Activated CD4-positive, alpha-beta memory T cell treated with anti-CD3 and anti-CD28 coated beads for 36 hours (primary cell): ENCODE results near the gene PDCL3. TPM values are rescaled to one million over a fixed set of nuclear protein-coding genes. Genes with fewer than 3 reads are reported as not detected.

ENCODE experiments used
- CTCF ChIA-PET: fragments of 350-600 bp; sonication (Branson Sonifier 250); formaldehyde crosslinking; loops from one replicate; lab custom pipeline; 2021; ENCODE audit warnings: antibody characterized with exemption, inconsistent platforms; lab: Charles Lee
- POLR2A ChIA-PET: fragments of 350-600 bp; sonication (Branson Sonifier 250); formaldehyde crosslinking; loops from one replicate; lab custom pipeline; 2021; ENCODE audit warnings: antibody characterized with exemption; lab: Charles Lee
- DNase-seq: peaks from one replicate; pipeline ENCODE4 v3.0.0-alpha.2; 2020
- H3K27ac Mint-ChIP-seq: one replicate; pipeline ENCODE4 v1.8.0; 2021; ENCODE audit warnings: mixed read lengths
- H3K27me3 Mint-ChIP-seq: one replicate; pipeline ENCODE4 v1.8.0; 2021; ENCODE audit warnings: mixed read lengths
- H3K36me3 Mint-ChIP-seq: one replicate; pipeline ENCODE4 v1.8.0; 2021; ENCODE audit warnings: mixed read lengths
- H3K4me1 Mint-ChIP-seq: one replicate; pipeline ENCODE4 v1.8.0; 2021; ENCODE audit warnings: low read depth, mixed read lengths
- H3K4me3 Mint-ChIP-seq: one replicate; pipeline ENCODE4 v1.8.0; 2021; ENCODE audit warnings: mild to moderate bottlenecking, mixed read lengths
- H3K9me3 Mint-ChIP-seq: one replicate; pipeline ENCODE4 v1.8.0; 2021; ENCODE audit warnings: mixed read lengths
- intact Hi-C: fragments of 100-400 bp; cut with micrococcal nuclease; formaldehyde crosslinking; loops from one replicate; pipeline ENCODE4 v1.15.1; 2023
- total RNA-seq, 2 experiments: library from RNA; stranded (reverse); gene quantifications; one replicate each; pipeline ENCODE4 v1.2.3, GENCODE V29; 2021

Gene PDCL3
- total RNA-seq, 2 experiments from 2014 or later, result 45.9 to 47.7 TPM

- Mint-ChIP-seq H3K27me3 (no peaks in the 10 kb centered on the region), H3K4me3 (no peak overlapping the region), H3K36me3 (no peaks in the 10 kb centered on the region), H3K4me1 (peaks cover 5% of the 10 kb centered on the region), H3K9me3 (no peaks in the 10 kb centered on the region), H3K27ac (no peak overlapping the region)
- no peak for DNase-seq
- POLR2A ChIA-PET, result no interaction called here
- CTCF ChIA-PET, result no interaction called here
- intact Hi-C loops, result no loop called here
These were observed 24.9 kb upstream of the PDCL3 start for GRCh38 chr2:100537918-100538317.

- no peak overlapping the region for H3K4me3 Mint-ChIP-seq
- H3K9me3 Mint-ChIP-seq, result no peaks in the 10 kb centered on the region
- ChIA-PET POLR2A (no interaction called here), CTCF (no interaction called here)
- no peaks in the 10 kb centered on the region for H3K36me3 Mint-ChIP-seq
- no peak overlapping the region for H3K27ac Mint-ChIP-seq
- H3K4me1 Mint-ChIP-seq, result peaks cover 7% of the 10 kb centered on the region
- H3K27me3 Mint-ChIP-seq, result no peaks in the 10 kb centered on the region
- DNase-seq, result no peak
- intact Hi-C loops, result no loop called here
These were observed 23.6 kb upstream of the PDCL3 start for GRCh38 chr2:100539221-100539620.

- no peaks in the 10 kb centered on the region for H3K36me3 Mint-ChIP-seq
- no peaks in the 10 kb centered on the region for H3K9me3 Mint-ChIP-seq
- ChIA-PET POLR2A (no interaction called here), CTCF (no interaction called here)
- intact Hi-C loops, result no loop called here
- no peak overlapping the region for H3K4me3 Mint-ChIP-seq
- peaks cover 7% of the 10 kb centered on the region for H3K4me1 Mint-ChIP-seq
- no peaks in the 10 kb centered on the region for H3K27me3 Mint-ChIP-seq
- H3K27ac Mint-ChIP-seq, result no peak overlapping the region
- DNase-seq, result no peak
These were observed 21.4 kb upstream of the PDCL3 start for GRCh38 chr2:100541404-100541803.

DNA sequence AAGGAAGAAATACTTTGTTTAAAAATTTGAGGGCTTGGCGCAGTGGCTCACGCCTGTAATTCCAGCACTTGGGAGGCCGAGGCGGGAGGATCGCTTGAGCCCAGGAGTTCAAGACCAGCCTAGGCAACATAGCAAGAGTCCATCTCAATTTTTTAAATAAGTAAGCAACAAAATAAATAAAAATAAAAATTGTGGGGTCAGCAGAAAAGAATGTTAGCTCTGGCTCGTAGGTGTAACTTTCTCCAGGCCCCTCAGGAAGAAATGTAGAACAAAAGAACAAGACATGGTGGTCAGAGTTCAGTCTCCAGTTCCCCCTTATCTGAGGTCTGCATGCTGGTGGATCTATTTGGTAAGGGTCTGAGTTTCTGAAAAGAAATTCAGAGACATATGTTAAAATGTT, 20.4 kb upstream of the PDCL3 start:
- no peak overlapping the region for H3K4me3 Mint-ChIP-seq
- peaks cover 7% of the 10 kb centered on the region for H3K27me3 Mint-ChIP-seq
- no peak for DNase-seq
- no peaks in the 10 kb centered on the region for H3K36me3 Mint-ChIP-seq
- ChIA-PET POLR2A (no interaction called here), CTCF (no interaction called here)
- no peaks in the 10 kb centered on the region for H3K9me3 Mint-ChIP-seq
- H3K27ac Mint-ChIP-seq, result no peak overlapping the region
- intact Hi-C loops, result no loop called here
- H3K4me1 Mint-ChIP-seq, result peaks cover 7% of the 10 kb centered on the region

- no peak for DNase-seq
- Mint-ChIP-seq H3K36me3 (no peaks in the 10 kb centered on the region), H3K4me1 (peaks cover 7% of the 10 kb centered on the region), H3K4me3 (no peak overlapping the region), H3K9me3 (no peaks in the 10 kb centered on the region), H3K27me3 (peaks cover 8% of the 10 kb centered on the region), H3K27ac (no peak overlapping the region)
- ChIA-PET POLR2A (no interaction called here), CTCF (no interaction called here)
- intact Hi-C loops, result no loop called here
These were observed 17.7 kb upstream of the PDCL3 start for GRCh38 chr2:100544911-100545596.

DNA sequence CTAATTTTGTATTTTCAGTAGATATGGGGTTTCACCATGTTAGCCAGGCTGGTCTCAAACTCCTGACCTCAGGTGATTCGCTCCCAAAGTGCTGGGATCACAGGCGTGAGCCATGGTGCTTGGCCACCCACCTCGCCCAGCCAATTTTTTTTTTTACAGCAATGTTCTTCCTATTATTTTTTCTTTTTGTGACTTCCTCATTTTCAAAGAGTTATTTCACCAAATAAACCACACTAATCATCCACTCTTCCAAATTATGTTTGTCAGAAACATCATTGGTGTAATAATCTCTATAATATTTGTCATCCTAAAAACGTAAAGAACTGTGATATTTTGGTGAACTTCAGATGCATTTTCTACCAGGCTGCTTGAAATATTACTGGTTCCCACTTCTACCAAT, 16.3 kb upstream of the PDCL3 start:
- POLR2A ChIA-PET, result interaction anchor here (0.7 kb wide), 1 partner anchor 64 kb away, joined by 3 read pairs; no protein-coding TSS in a partner anchor
- no peak for DNase-seq
- H3K27me3 Mint-ChIP-seq, result peaks cover 8% of the 10 kb centered on the region
- H3K36me3 Mint-ChIP-seq, result no peaks in the 10 kb centered on the region
- no peak overlapping the region for H3K4me3 Mint-ChIP-seq
- intact Hi-C loops, result no loop called here
- H3K9me3 Mint-ChIP-seq, result no peaks in the 10 kb centered on the region
- peaks cover 3% of the 10 kb centered on the region for H3K4me1 Mint-ChIP-seq
- H3K27ac Mint-ChIP-seq, result no peak overlapping the region
- CTCF ChIA-PET, result no interaction called here

DNA sequence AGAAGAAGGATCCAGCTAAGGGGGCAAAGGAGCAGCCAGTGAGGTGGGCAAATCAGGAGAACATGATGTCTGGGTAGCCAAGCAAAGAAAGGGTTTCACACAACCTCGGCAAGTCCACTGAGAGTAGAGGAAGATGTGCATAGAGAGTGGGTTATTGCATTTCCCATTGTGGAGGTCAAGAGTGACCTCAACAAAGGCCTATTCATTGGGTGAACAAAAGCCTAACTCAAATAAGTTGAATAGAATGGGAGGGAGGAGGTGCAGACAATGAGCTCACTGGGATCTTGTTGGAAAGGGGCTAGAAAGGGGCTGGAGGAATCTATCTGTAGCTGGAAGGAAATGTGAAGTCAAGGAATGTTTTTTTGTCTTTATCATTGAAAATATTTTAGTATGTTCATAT, 14.0 kb upstream of the PDCL3 start:
- POLR2A ChIA-PET, result interaction anchor here (0.9 kb wide), 1 partner anchor 40 kb away, joined by 3 read pairs; no protein-coding TSS in a partner anchor
- H3K27ac Mint-ChIP-seq, result no peak overlapping the region

GRCh38 chr2:100551303-100551702, 11.5 kb upstream of the PDCL3 start:
- H3K4me1 Mint-ChIP-seq, result peaks cover 15% of the 10 kb centered on the region
- ChIA-PET CTCF (no interaction called here), POLR2A (no interaction called here)
- H3K9me3 Mint-ChIP-seq, result peaks cover 2% of the 10 kb centered on the region
- no peaks in the 10 kb centered on the region for H3K36me3 Mint-ChIP-seq
- H3K27ac Mint-ChIP-seq, result no peak overlapping the region
- peaks cover 8% of the 10 kb centered on the region for H3K27me3 Mint-ChIP-seq
- DNase-seq, result no peak
- intact Hi-C loops, result no loop called here
- H3K4me3 Mint-ChIP-seq, result no peak overlapping the region

More for the DNA sequence above, 14.0 kb upstream of the PDCL3 start:
- CTCF ChIA-PET, result no interaction called here
- no peak overlapping the region for H3K4me3 Mint-ChIP-seq
- H3K27me3 Mint-ChIP-seq, result peaks cover 8% of the 10 kb centered on the region
- intact Hi-C loops, result no loop called here
- H3K9me3 Mint-ChIP-seq, result no peaks in the 10 kb centered on the region
- no peak for DNase-seq
- no peaks in the 10 kb centered on the region for H3K4me1 Mint-ChIP-seq
- no peaks in the 10 kb centered on the region for H3K36me3 Mint-ChIP-seq

GRCh38 chr2:100554798-100555407, 7.9 kb upstream of the PDCL3 start:
- Mint-ChIP-seq H3K36me3 (no peaks in the 10 kb centered on the region), H3K27me3 (no peaks in the 10 kb centered on the region), H3K9me3 (peaks cover 2% of the 10 kb centered on the region), H3K4me3 (peak overlapping the region; percentile 61), H3K4me1 (peaks cover 18% of the 10 kb centered on the region), H3K27ac (peak overlapping the region; percentile 81)
- peak; percentile 75 for DNase-seq
- intact Hi-C loops, result loop anchor here (2.0 kb wide), 1 partner anchor 26 kb away; no protein-coding TSS in a partner anchor
- CTCF ChIA-PET, result no interaction called here
- POLR2A ChIA-PET, result no interaction called here

DNA sequence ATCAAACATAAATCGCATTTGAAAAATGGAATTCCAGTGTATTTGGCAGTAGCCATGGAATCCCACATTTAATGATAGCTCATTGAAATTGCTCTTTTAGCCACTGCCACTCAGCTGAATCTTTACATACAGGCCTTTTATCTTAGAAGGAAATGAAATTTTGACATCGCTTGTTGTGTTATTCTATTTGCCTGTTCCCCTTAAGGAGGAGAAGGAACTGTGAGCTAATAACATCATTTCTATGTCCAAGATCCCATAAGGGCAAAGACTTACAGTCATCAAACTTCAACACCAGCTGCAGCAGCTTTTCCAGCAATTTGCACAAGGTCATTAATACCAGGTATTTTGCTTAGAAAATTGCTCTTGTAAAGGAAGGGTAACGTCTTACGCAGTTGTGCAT, 6.0 kb upstream of the PDCL3 start:
- H3K27me3 Mint-ChIP-seq, result no peaks in the 10 kb centered on the region
- ChIA-PET POLR2A (interaction anchor here (1.2 kb wide), 1 partner anchor 445 kb away, joined by 3 read pairs; the partner anchor contains the start of gene RPL31), CTCF (no interaction called here)
- H3K4me3 Mint-ChIP-seq, result no peak overlapping the region
- peaks cover 29% of the 10 kb centered on the region for H3K4me1 Mint-ChIP-seq
- intact Hi-C loops, result no loop called here
- no peak for DNase-seq
- peaks cover 2% of the 10 kb centered on the region for H3K9me3 Mint-ChIP-seq
- no peak overlapping the region for H3K27ac Mint-ChIP-seq
- no peaks in the 10 kb centered on the region for H3K36me3 Mint-ChIP-seq

GRCh38 chr2:100560216-100560830, 2.5 kb upstream of the PDCL3 start:
- Mint-ChIP-seq H3K4me1 (peaks cover 32% of the 10 kb centered on the region), H3K36me3 (no peaks in the 10 kb centered on the region), H3K4me3 (no peak overlapping the region), H3K27ac (peak overlapping the region; percentile 98), H3K9me3 (no peaks in the 10 kb centered on the region), H3K27me3 (no peaks in the 10 kb centered on the region)
- ChIA-PET CTCF (interaction anchor here (1.5 kb wide), 1 partner anchor 452 kb away, joined by 3 read pairs; no protein-coding TSS in a partner anchor), POLR2A (no interaction called here)
- intact Hi-C loops, result loop anchor here (5.0 kb wide), 1 partner anchor 143 kb away; the partner anchor contains the start of gene CHST10
- no peak for DNase-seq

DNA sequence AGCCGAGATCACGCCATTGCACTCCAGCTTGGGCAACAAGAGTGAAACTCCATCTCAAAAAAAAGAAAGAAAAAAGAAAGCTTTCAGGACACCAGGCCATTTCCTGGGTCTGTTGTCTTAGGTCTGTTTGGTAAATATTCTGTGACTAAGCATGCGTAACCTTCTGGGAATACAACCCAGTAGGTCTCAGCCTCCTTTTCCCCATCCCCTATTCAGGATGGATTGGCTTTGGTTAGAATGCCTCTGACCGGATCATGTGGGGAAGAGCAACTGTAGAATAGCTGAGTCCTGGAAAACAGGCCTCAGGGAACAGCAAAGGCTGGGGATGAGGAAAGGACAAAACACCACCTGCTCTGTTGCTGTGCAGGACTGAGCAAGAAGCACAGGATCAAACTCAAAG, 1.6 kb upstream of the PDCL3 start:
- H3K36me3 Mint-ChIP-seq, result peaks cover 2% of the 10 kb centered on the region
- intact Hi-C loops, result loop anchor here (5.0 kb wide), 1 partner anchor 144 kb away; the partner anchor contains the start of gene CHST10
- H3K4me3 Mint-ChIP-seq, result peak overlapping the region; percentile 15
- H3K27ac Mint-ChIP-seq, result peak overlapping the region; percentile 98
- H3K27me3 Mint-ChIP-seq, result no peaks in the 10 kb centered on the region
- H3K9me3 Mint-ChIP-seq, result no peaks in the 10 kb centered on the region
- DNase-seq, result no peak
- ChIA-PET POLR2A (no interaction called here), CTCF (interaction anchor here (0.6 kb wide), 1 partner anchor 1405 kb away, joined by 3 read pairs; no protein-coding TSS in a partner anchor)
- peaks cover 32% of the 10 kb centered on the region for H3K4me1 Mint-ChIP-seq
